Mammary epithelial cell (primary cell): ENCODE data around the gene RET.

Experiments used
- EZH2 ChIP-seq: IDR thresholded peaks from 2 replicates; pipeline ENCODE4 v1.6.1; 2012; ENCODE audit warnings: low read length, inconsistent platforms, borderline replicate concordance
- TF ChIP-seq, protein P1 (sequence below), 2 donors: IDR thresholded peaks in 1 of 2; conservative IDR thresholded peaks in 1 of 2; 2 replicates each; pipeline ENCODE4 v1.5.1; 2011 to 2012; ENCODE audit warnings: inconsistent platforms in 2 of 2, low read length in 2 of 2, mild to moderate bottlenecking in 2 of 2, control low read depth in 1 of 2, low read depth in 1 of 2; ENCODE audit not compliant: insufficient read depth in 1 of 2; ENCODE audit errors: extremely low read depth in 1 of 2

DNA sequence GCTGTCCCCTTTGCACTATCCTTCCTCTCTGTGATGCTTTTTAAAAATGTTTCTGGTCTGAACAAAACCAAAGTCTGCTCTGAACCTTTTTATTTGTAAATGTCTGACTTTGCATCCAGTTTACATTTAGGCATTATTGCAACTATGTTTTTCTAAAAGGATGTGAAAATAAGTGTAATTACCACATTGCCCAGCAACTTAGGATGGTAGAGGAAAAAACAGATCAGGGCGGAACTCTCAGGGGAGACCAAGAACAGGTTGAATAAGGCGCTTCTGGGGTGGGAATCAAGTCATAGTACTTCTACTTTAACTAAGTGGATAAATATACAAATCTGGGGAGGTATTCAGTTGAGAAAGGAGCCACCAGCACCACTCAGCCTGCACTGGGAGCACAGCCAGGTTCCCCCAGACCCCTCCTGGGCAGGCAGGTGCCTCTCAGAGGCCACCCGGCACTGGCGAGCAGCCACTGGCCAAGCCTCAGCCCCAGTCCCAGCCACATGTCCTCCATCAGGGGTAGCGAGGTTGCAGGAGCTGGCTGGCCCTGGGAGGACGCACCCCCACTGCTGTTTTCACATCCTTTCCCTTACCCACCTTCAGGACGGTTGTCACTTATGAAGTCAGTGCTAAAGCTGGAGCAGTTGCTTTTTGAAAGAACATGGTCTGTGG is 50.0 kb downstream of the RET start:
- TF ChIP-seq, protein P1, sequence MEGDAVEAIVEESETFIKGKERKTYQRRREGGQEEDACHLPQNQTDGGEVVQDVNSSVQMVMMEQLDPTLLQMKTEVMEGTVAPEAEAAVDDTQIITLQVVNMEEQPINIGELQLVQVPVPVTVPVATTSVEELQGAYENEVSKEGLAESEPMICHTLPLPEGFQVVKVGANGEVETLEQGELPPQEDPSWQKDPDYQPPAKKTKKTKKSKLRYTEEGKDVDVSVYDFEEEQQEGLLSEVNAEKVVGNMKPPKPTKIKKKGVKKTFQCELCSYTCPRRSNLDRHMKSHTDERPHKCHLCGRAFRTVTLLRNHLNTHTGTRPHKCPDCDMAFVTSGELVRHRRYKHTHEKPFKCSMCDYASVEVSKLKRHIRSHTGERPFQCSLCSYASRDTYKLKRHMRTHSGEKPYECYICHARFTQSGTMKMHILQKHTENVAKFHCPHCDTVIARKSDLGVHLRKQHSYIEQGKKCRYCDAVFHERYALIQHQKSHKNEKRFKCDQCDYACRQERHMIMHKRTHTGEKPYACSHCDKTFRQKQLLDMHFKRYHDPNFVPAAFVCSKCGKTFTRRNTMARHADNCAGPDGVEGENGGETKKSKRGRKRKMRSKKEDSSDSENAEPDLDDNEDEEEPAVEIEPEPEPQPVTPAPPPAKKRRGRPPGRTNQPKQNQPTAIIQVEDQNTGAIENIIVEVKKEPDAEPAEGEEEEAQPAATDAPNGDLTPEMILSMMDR (conservative IDR thresholded peaks at IDR 0.05 in 1 of 2, IDR thresholded peaks at IDR 0.05 in 1 of 2; ENCODE audit: extremely low read depth in 1 of 2, insufficient read depth in 1 of 2, low read depth in 1 of 2, low read length in 2 of 2): no peak
- no peak for TF ChIP-seq EZH2
